Sigmoid colon (tissue), 4 donors: ENCODE results near the gene EHD2.

ENCODE experiments used
- CTCF ChIP-seq, 4 experiments: fragments of 450-650 bp in 3 of 4; fragments of 200-600 bp in 1 of 4; IDR thresholded peaks; one replicate each; pipeline ENCODE4 v1.5.1; 2016 to 2019; ENCODE audit warnings: antibody characterized with exemption in 4 of 4, mild to moderate bottlenecking in 3 of 4, moderate library complexity in 2 of 4
- EP300 ChIP-seq, 4 donors: sonication (generic); formaldehyde crosslinking; IDR thresholded peaks; one replicate each; pipeline ENCODE4 v1.6.1; 2017; ENCODE audit warnings: antibody characterized with exemption in 4 of 4
- POLR2A ChIP-seq, 2 donors: fragments of 450-650 bp; IDR thresholded peaks; one replicate each; pipeline ENCODE4 v1.6.1; 2016; ENCODE audit warnings: antibody characterized with exemption in 2 of 2, mild to moderate bottlenecking in 2 of 2, moderate library complexity in 2 of 2
- POLR2AphosphoS5 ChIP-seq, 4 donors: sonication (generic); formaldehyde crosslinking; IDR thresholded peaks; one replicate each; pipeline ENCODE4 v1.6.1; 2017; ENCODE audit warnings: antibody characterized with exemption in 4 of 4

- TF ChIP-seq CTCF (IDR thresholded peaks at IDR 0.05) (no peak), EP300 (IDR thresholded peaks at IDR 0.05) (no peak), POLR2A (IDR thresholded peaks at IDR 0.05) (no peak), POLR2AphosphoS5 (IDR thresholded peaks at IDR 0.05) (no peak)
These were observed 21.9 kb downstream of the EHD2 start for GRCh38 chr19:47735131-47735530.
